WTC11 (cell line): Measurements from ENCODE around the gene HACD1. TPM values are rescaled to one million over a fixed set of nuclear protein-coding genes. Genes with fewer than 3 reads are reported as not detected.

Source experiments
- ATAC-seq: fragments of 200-7000 bp; cut with Tn5 transposase; 2 replicates; pipeline ENCODE4 v1.10.0; 2021; ENCODE audit warnings: mild to moderate bottlenecking, moderate library complexity
- CTCF ChIA-PET: fragments of 300-600 bp; sonication (Branson Sonifier 250); formaldehyde crosslinking; loops from one replicate; lab custom pipeline; 2021; ENCODE audit warnings: antibody characterized with exemption; lab: Charles Lee
- POLR2A ChIA-PET: fragments of 350-600 bp; sonication (Branson Sonifier 250); formaldehyde crosslinking; loops from one replicate; lab custom pipeline; 2021; ENCODE audit warnings: antibody characterized with exemption; lab: Charles Lee
- DNase-seq: peaks from one replicate; pipeline ENCODE4 v3.0.0; 2021; ENCODE audit warnings: low spot score
- H3K27ac Mint-ChIP-seq: 2 replicates; pipeline ENCODE4 v1.8.0; 2021; ENCODE audit warnings: mixed read lengths
- H3K27me3 Mint-ChIP-seq: 2 replicates; pipeline ENCODE4 v1.8.0; 2021; ENCODE audit warnings: low read depth, mild to moderate bottlenecking, moderate library complexity, mixed read lengths
- H3K36me3 Mint-ChIP-seq: 2 replicates; pipeline ENCODE4 v1.8.0; 2021; ENCODE audit warnings: mixed read lengths
- H3K4me1 Mint-ChIP-seq: 2 replicates; pipeline ENCODE4 v1.8.0; 2022; ENCODE audit warnings: mixed read lengths
- H3K4me3 Mint-ChIP-seq: 2 replicates; pipeline ENCODE4 v1.8.0; 2021; ENCODE audit warnings: mild to moderate bottlenecking, moderate library complexity, mixed read lengths
- H3K9me3 Mint-ChIP-seq: 2 replicates; pipeline ENCODE4 v1.8.0; 2021; ENCODE audit warnings: mixed read lengths
- EMX1 ChIP-seq: fragments of 250-450 bp; sonication (Bioruptor Pico); IDR thresholded peaks from 2 replicates; pipeline ENCODE4 v1.8.0; 2021; ENCODE audit warnings: mild to moderate bottlenecking
- FOXJ3 ChIP-seq: sonication (generic); formaldehyde crosslinking; IDR thresholded peaks from 2 replicates; pipeline ENCODE4 v1.9.0; 2021; ENCODE audit warnings: missing genetic modification reagents, mild to moderate bottlenecking, borderline replicate concordance
- FOXK1 ChIP-seq: sonication (generic); formaldehyde crosslinking; IDR thresholded peaks from 2 replicates; pipeline ENCODE4 v1.8.0; 2022; ENCODE audit warnings: mild to moderate bottlenecking, moderate library complexity, missing genetic modification reagents
- GABPB1 ChIP-seq: sonication (generic); formaldehyde crosslinking; IDR thresholded peaks from 2 replicates; pipeline ENCODE4 v1.8.1; 2023; ENCODE audit warnings: mild to moderate bottlenecking, missing genetic modification reagents
- GRHL2 ChIP-seq: fragments of 250-450 bp; sonication (Bioruptor Pico); IDR thresholded peaks from 2 replicates; pipeline ENCODE4 v1.8.0; 2022; ENCODE audit warnings: mild to moderate bottlenecking, moderate library complexity; ENCODE audit not compliant: insufficient replicate concordance, severe bottlenecking
- JAZF1 ChIP-seq: fragments of 250-450 bp; sonication (Bioruptor Pico); IDR thresholded peaks from 2 replicates; pipeline ENCODE4 v1.9.0; 2021; ENCODE audit warnings: moderate library complexity, mild to moderate bottlenecking, inconsistent platforms
- MXD4 ChIP-seq: fragments of 250-450 bp; sonication (Bioruptor Pico); IDR thresholded peaks from 2 replicates; pipeline ENCODE4 v1.8.0; 2021; ENCODE audit warnings: mild to moderate bottlenecking, moderate library complexity, borderline replicate concordance
- NR3C1 ChIP-seq: sonication (generic); formaldehyde crosslinking; conservative IDR thresholded peaks from 2 replicates; pipeline ENCODE4 v1.8.1; 2023; ENCODE audit warnings: low read depth, mild to moderate bottlenecking, missing genetic modification reagents
- ZNF219 ChIP-seq: sonication (generic); formaldehyde crosslinking; IDR thresholded peaks from 2 replicates; pipeline ENCODE4 v1.8.0; 2023; ENCODE audit warnings: missing genetic modification reagents, mild to moderate bottlenecking, borderline replicate concordance
- ZNF317 ChIP-seq: sonication (generic); formaldehyde crosslinking; IDR thresholded peaks from 2 replicates; pipeline ENCODE4 v1.8.1; 2023; ENCODE audit warnings: low read depth, mild to moderate bottlenecking, moderate library complexity, missing genetic modification reagents, borderline replicate concordance
- ZNF396 ChIP-seq: fragments of 250-450 bp; sonication (Bioruptor Pico); IDR thresholded peaks from 2 replicates; pipeline ENCODE4 v1.8.0; 2021; ENCODE audit warnings: mild to moderate bottlenecking, moderate library complexity, borderline replicate concordance
- total RNA-seq: library from RNA; stranded (reverse); gene quantifications from 3 replicates; pipeline ENCODE4 v1.2.3, GENCODE V29; 2021
- TF ChIP-seq, protein P1 (sequence below): fragments of 200-600 bp; IDR thresholded peaks from 2 replicates; pipeline ENCODE4 v1.8.0; 2022; ENCODE audit warnings: antibody characterized with exemption
- TF ChIP-seq, protein P2 (sequence below): sonication (generic); formaldehyde crosslinking; IDR thresholded peaks from 2 replicates; pipeline ENCODE4 v1.8.0; 2023; ENCODE audit warnings: mild to moderate bottlenecking, missing genetic modification reagents
- TF ChIP-seq, protein P3 (sequence below): sonication (generic); formaldehyde crosslinking; IDR thresholded peaks from 2 replicates; pipeline ENCODE4 v1.8.0; 2023; ENCODE audit warnings: missing genetic modification reagents
- TF ChIP-seq, protein P4 (sequence below): sonication (generic); formaldehyde crosslinking; IDR thresholded peaks from 2 replicates; pipeline ENCODE4 v1.8.1; 2022; ENCODE audit warnings: mild to moderate bottlenecking, missing genetic modification reagents, moderate library complexity, borderline replicate concordance
- TF ChIP-seq, protein P5 (sequence below): sonication (generic); formaldehyde crosslinking; IDR thresholded peaks from 2 replicates; pipeline ENCODE4 v1.8.0; 2023; ENCODE audit warnings: missing genetic modification reagents, mild to moderate bottlenecking, borderline replicate concordance
- TF ChIP-seq, protein P6 (sequence below): sonication (generic); formaldehyde crosslinking; IDR thresholded peaks from 2 replicates; pipeline ENCODE4 v1.8.0; 2022; ENCODE audit warnings: mild to moderate bottlenecking, missing genetic modification reagents
- TF ChIP-seq, protein P7 (sequence below): fragments of 250-450 bp; sonication (Bioruptor Pico); IDR thresholded peaks from 2 replicates; pipeline ENCODE4 v2.1.2; 2022; ENCODE audit warnings: mild to moderate bottlenecking, moderate library complexity
- TF ChIP-seq, protein P8 (sequence below): sonication (generic); formaldehyde crosslinking; IDR thresholded peaks from 2 replicates; pipeline ENCODE4 v1.8.0; 2022; ENCODE audit warnings: mild to moderate bottlenecking, missing genetic modification reagents

HACD1 gene
- total RNA-seq, 1 experiment from 2014 or later = 18.6 TPM

DNA sequence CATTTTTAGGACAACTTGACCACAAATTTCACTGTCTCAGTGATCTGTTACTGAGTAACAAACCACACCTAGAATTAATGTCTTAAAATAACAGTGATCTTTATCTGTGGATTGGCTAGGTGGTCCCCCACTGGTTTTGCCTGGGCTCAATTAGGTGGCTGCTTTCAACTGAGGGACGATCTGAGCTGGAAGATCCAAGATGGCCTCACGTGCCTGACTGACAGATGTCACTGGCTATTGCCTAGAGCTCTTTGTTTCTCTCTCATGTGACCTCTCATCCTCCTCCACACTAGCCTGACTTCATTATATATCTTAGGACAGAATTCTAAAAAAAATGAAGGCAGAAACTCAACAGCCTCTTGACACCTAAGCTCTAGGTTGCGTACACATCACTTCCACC, 59.7 kb downstream of the HACD1 start:
- CTCF ChIA-PET = no interaction called here
- Mint-ChIP-seq H3K27me3 (no peaks in the 10 kb centered on the region), H3K4me3 (no peak overlapping the region), H3K9me3 (no peaks in the 10 kb centered on the region), H3K4me1 (peaks cover 15% of the 10 kb centered on the region), H3K36me3 (no peaks in the 10 kb centered on the region), H3K27ac (no peak overlapping the region)
- POLR2A ChIA-PET = no interaction called here
- ATAC-seq = no peak
- DNase-seq = no peak
- no peak for TF ChIP-seq MXD4
- no peak for TF ChIP-seq ZNF317 (CRISPR knock-in tag)
- no peak for TF ChIP-seq GRHL2 (CRISPR knock-in tag)
- TF ChIP-seq, protein P1, sequence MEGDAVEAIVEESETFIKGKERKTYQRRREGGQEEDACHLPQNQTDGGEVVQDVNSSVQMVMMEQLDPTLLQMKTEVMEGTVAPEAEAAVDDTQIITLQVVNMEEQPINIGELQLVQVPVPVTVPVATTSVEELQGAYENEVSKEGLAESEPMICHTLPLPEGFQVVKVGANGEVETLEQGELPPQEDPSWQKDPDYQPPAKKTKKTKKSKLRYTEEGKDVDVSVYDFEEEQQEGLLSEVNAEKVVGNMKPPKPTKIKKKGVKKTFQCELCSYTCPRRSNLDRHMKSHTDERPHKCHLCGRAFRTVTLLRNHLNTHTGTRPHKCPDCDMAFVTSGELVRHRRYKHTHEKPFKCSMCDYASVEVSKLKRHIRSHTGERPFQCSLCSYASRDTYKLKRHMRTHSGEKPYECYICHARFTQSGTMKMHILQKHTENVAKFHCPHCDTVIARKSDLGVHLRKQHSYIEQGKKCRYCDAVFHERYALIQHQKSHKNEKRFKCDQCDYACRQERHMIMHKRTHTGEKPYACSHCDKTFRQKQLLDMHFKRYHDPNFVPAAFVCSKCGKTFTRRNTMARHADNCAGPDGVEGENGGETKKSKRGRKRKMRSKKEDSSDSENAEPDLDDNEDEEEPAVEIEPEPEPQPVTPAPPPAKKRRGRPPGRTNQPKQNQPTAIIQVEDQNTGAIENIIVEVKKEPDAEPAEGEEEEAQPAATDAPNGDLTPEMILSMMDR = no peak
- TF ChIP-seq ZNF396 (CRISPR knock-in tag) = no peak
- TF ChIP-seq, protein P2, sequence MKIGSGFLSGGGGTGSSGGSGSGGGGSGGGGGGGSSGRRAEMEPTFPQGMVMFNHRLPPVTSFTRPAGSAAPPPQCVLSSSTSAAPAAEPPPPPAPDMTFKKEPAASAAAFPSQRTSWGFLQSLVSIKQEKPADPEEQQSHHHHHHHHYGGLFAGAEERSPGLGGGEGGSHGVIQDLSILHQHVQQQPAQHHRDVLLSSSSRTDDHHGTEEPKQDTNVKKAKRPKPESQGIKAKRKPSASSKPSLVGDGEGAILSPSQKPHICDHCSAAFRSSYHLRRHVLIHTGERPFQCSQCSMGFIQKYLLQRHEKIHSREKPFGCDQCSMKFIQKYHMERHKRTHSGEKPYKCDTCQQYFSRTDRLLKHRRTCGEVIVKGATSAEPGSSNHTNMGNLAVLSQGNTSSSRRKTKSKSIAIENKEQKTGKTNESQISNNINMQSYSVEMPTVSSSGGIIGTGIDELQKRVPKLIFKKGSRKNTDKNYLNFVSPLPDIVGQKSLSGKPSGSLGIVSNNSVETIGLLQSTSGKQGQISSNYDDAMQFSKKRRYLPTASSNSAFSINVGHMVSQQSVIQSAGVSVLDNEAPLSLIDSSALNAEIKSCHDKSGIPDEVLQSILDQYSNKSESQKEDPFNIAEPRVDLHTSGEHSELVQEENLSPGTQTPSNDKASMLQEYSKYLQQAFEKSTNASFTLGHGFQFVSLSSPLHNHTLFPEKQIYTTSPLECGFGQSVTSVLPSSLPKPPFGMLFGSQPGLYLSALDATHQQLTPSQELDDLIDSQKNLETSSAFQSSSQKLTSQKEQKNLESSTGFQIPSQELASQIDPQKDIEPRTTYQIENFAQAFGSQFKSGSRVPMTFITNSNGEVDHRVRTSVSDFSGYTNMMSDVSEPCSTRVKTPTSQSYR (CRISPR knock-in tag) = no peak
- TF ChIP-seq, protein P3, sequence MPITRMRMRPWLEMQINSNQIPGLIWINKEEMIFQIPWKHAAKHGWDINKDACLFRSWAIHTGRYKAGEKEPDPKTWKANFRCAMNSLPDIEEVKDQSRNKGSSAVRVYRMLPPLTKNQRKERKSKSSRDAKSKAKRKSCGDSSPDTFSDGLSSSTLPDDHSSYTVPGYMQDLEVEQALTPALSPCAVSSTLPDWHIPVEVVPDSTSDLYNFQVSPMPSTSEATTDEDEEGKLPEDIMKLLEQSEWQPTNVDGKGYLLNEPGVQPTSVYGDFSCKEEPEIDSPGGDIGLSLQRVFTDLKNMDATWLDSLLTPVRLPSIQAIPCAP (CRISPR knock-in tag) = no peak

DNA sequence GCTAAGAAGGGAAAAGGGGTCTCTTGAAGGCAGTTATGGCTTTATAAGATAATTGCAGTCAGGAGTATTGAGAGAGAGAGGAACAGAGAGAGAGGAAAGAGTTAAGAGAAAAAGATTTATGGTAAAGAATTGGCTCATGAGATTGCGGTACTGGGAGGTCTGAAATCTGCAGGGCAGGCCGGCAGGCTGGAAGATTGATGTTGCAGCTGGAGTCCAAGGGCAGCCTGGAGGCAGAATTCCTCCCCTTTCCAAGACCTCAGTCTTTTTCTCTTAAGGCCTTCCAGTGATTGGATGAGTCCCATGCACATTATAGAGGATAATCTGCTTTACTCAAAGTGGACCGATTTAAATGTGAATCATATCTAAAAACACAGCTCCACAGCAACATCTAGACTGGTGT, 68.4 kb downstream of the HACD1 start:
- H3K4me3 Mint-ChIP-seq = no peak overlapping the region
- peaks cover under 1% of the 10 kb centered on the region for H3K36me3 Mint-ChIP-seq
- ChIA-PET POLR2A (no interaction called here), CTCF (no interaction called here)
- DNase-seq = no peak
- H3K9me3 Mint-ChIP-seq = peaks cover 2% of the 10 kb centered on the region
- peaks cover 4% of the 10 kb centered on the region; the same call in 1 of the 2 replicates for H3K4me1 Mint-ChIP-seq
- H3K27ac Mint-ChIP-seq = no peak overlapping the region
- H3K27me3 Mint-ChIP-seq = no peaks in the 10 kb centered on the region
- ATAC-seq = no peak
- TF ChIP-seq, protein P4, sequence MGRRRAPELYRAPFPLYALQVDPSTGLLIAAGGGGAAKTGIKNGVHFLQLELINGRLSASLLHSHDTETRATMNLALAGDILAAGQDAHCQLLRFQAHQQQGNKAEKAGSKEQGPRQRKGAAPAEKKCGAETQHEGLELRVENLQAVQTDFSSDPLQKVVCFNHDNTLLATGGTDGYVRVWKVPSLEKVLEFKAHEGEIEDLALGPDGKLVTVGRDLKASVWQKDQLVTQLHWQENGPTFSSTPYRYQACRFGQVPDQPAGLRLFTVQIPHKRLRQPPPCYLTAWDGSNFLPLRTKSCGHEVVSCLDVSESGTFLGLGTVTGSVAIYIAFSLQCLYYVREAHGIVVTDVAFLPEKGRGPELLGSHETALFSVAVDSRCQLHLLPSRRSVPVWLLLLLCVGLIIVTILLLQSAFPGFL (CRISPR knock-in tag) = no peak
- TF ChIP-seq, protein P5, sequence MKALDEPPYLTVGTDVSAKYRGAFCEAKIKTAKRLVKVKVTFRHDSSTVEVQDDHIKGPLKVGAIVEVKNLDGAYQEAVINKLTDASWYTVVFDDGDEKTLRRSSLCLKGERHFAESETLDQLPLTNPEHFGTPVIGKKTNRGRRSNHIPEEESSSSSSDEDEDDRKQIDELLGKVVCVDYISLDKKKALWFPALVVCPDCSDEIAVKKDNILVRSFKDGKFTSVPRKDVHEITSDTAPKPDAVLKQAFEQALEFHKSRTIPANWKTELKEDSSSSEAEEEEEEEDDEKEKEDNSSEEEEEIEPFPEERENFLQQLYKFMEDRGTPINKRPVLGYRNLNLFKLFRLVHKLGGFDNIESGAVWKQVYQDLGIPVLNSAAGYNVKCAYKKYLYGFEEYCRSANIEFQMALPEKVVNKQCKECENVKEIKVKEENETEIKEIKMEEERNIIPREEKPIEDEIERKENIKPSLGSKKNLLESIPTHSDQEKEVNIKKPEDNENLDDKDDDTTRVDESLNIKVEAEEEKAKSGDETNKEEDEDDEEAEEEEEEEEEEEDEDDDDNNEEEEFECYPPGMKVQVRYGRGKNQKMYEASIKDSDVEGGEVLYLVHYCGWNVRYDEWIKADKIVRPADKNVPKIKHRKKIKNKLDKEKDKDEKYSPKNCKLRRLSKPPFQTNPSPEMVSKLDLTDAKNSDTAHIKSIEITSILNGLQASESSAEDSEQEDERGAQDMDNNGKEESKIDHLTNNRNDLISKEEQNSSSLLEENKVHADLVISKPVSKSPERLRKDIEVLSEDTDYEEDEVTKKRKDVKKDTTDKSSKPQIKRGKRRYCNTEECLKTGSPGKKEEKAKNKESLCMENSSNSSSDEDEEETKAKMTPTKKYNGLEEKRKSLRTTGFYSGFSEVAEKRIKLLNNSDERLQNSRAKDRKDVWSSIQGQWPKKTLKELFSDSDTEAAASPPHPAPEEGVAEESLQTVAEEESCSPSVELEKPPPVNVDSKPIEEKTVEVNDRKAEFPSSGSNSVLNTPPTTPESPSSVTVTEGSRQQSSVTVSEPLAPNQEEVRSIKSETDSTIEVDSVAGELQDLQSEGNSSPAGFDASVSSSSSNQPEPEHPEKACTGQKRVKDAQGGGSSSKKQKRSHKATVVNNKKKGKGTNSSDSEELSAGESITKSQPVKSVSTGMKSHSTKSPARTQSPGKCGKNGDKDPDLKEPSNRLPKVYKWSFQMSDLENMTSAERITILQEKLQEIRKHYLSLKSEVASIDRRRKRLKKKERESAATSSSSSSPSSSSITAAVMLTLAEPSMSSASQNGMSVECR (CRISPR knock-in tag) = no peak
- TF ChIP-seq JAZF1 (no peak), ZNF219 (CRISPR knock-in tag) (no peak), FOXJ3 (CRISPR knock-in tag) (no peak), EMX1 (CRISPR knock-in tag) (no peak), GABPB1 (CRISPR knock-in tag) (no peak), FOXK1 (CRISPR knock-in tag) (no peak), NR3C1 (CRISPR knock-in tag) (no peak)
- TF ChIP-seq, protein P6, sequence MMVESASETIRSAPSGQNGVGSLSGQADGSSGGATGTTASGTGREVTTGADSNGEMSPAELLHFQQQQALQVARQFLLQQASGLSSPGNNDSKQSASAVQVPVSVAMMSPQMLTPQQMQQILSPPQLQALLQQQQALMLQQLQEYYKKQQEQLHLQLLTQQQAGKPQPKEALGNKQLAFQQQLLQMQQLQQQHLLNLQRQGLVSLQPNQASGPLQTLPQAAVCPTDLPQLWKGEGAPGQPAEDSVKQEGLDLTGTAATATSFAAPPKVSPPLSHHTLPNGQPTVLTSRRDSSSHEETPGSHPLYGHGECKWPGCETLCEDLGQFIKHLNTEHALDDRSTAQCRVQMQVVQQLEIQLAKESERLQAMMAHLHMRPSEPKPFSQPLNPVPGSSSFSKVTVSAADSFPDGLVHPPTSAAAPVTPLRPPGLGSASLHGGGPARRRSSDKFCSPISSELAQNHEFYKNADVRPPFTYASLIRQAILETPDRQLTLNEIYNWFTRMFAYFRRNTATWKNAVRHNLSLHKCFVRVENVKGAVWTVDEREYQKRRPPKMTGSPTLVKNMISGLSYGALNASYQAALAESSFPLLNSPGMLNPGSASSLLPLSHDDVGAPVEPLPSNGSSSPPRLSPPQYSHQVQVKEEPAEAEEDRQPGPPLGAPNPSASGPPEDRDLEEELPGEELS (CRISPR knock-in tag) = no peak
- TF ChIP-seq, protein P7, sequence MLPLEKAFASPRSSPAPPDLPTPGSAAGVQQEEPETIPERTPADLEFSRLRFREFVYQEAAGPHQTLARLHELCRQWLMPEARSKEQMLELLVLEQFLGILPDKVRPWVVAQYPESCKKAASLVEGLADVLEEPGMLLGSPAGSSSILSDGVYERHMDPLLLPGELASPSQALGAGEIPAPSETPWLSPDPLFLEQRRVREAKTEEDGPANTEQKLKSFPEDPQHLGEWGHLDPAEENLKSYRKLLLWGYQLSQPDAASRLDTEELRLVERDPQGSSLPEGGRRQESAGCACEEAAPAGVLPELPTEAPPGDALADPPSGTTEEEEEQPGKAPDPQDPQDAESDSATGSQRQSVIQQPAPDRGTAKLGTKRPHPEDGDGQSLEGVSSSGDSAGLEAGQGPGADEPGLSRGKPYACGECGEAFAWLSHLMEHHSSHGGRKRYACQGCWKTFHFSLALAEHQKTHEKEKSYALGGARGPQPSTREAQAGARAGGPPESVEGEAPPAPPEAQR (CRISPR knock-in tag) = no peak
- TF ChIP-seq, protein P8, sequence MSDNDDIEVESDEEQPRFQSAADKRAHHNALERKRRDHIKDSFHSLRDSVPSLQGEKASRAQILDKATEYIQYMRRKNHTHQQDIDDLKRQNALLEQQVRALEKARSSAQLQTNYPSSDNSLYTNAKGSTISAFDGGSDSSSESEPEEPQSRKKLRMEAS (CRISPR knock-in tag) = no peak
